T-helper 2 cell treated with Interferon-gamma antibody and Interleukin-4, amounts not matched to agents 100 ng/mL and 5 ng/mL, for 36 hours (primary cell): Measurements from ENCODE around the gene CILP. TPM values are rescaled to one million over a fixed set of nuclear protein-coding genes. Genes with fewer than 3 reads are reported as not detected.

Source experiments
- intact Hi-C: fragments of 100-400 bp; cut with micrococcal nuclease; formaldehyde crosslinking; loops from one replicate; pipeline ENCODE4 v1.15.1; 2023
- total RNA-seq: library from RNA; stranded (reverse); gene quantifications from 2 replicates; pipeline ENCODE4 v1.2.3, GENCODE V29; 2022

The CILP gene
- total RNA-seq, 1 donor from 2014 or later = 0.07 TPM

GRCh38 chr15:65147902-65148301 lies 63.4 kb downstream of the CILP start:
- intact Hi-C loops = no loop called here

GRCh38 chr15:65146438-65146837 lies 64.8 kb downstream of the CILP start:
- intact Hi-C loops = no loop called here

Other genes with a start within 250 kb of the CILP start
- 58.5 and 58.7 TPM in 2 replicates for gene SPG21, start 221.6 kb downstream of the CILP start, total RNA-seq
- 13.3 and 15.6 TPM in 2 replicates for gene MTFMT, start 181.8 kb downstream of the CILP start, total RNA-seq
- gene SLC51B, start 166.1 kb downstream of the CILP start, total RNA-seq = not detected in 2 replicates
- not detected in 2 replicates for gene RASL12, start 143.5 kb downstream of the CILP start, total RNA-seq
- gene KBTBD13, start 134.7 kb downstream of the CILP start, total RNA-seq = not detected in 2 replicates
- gene UBAP1L, start 96.3 kb downstream of the CILP start, total RNA-seq = 5.9 and 6.5 TPM in 2 replicates
- gene PDCD7, start 77.7 kb downstream of the CILP start, total RNA-seq = 41.8 and 43.2 TPM in 2 replicates
- 42.0 and 44.3 TPM in 2 replicates for gene CLPX, start 26.1 kb downstream of the CILP start, total RNA-seq
- gene PARP16, start 75.4 kb upstream of the CILP start, total RNA-seq = 14.7 and 15.2 TPM in 2 replicates
- gene RNU5A-1, start 84.6 kb upstream of the CILP start, total RNA-seq = not detected in 2 replicates
- gene RNU5B-1, start 93.2 kb upstream of the CILP start, total RNA-seq = not detected in 2 replicates
- not detected in 2 replicates for gene IGDCC3, start 166.5 kb upstream of the CILP start, total RNA-seq
- gene IGDCC4, start 211.5 kb upstream of the CILP start, total RNA-seq = 0.16 TPM in 1 of 2 replicates, not detected in the other